Smooth muscle cell (in vitro differentiated cells): ENCODE measurements around the gene RIMS1. TPM values are rescaled to one million over a fixed set of nuclear protein-coding genes. Genes with fewer than 3 reads are reported as not detected.

Experiments used
- DNase-seq: peaks from one replicate; lab custom pipeline; 2025; ENCODE audit not compliant: unreplicated experiment; lab: John Stamatoyannopoulos, UW
- H2AFZ ChIP-seq: fragments of 200-600 bp; sonication (generic); 2 replicates; pipeline ENCODE4 v1.6.0; 2016; ENCODE audit warnings: antibody characterized with exemption, low read depth, mild to moderate bottlenecking
- H3F3A ChIP-seq: fragments of 200-600 bp; sonication (generic); 2 replicates; pipeline ENCODE4 v1.6.0; 2017; ENCODE audit warnings: antibody characterized with exemption, low read depth
- H3K27ac ChIP-seq: fragments of 200-600 bp; sonication (generic); 2 replicates; pipeline ENCODE4 v1.5.1; 2016; ENCODE audit warnings: low read depth, mild to moderate bottlenecking
- H3K27me3 ChIP-seq: fragments of 200-600 bp; sonication (generic); 2 replicates; pipeline ENCODE4 v1.6.1; 2016; ENCODE audit warnings: low read depth, mild to moderate bottlenecking
- H3K36me3 ChIP-seq: fragments of 200-600 bp; sonication (generic); 2 replicates; pipeline ENCODE4 v1.5.1; 2016; ENCODE audit warnings: low read depth
- H3K4me1 ChIP-seq: fragments of 200-600 bp; sonication (generic); 2 replicates; pipeline ENCODE4 v1.5.1; 2016; ENCODE audit warnings: low read depth
- H3K4me2 ChIP-seq: fragments of 200-600 bp; sonication (generic); 2 replicates; pipeline ENCODE4 v1.6.0; 2016; ENCODE audit warnings: mild to moderate bottlenecking
- H3K4me3 ChIP-seq: fragments of 200-600 bp; sonication (generic); 2 replicates; pipeline ENCODE4 v1.5.1; 2016; ENCODE audit warnings: mild to moderate bottlenecking
- H3K79me2 ChIP-seq: fragments of 200-600 bp; sonication (generic); 2 replicates; pipeline ENCODE4 v1.6.0; 2016; ENCODE audit warnings: low read depth, mild to moderate bottlenecking
- H3K9ac ChIP-seq: fragments of 200-600 bp; sonication (generic); 2 replicates; pipeline ENCODE4 v1.6.0; 2016; ENCODE audit warnings: low read depth
- H3K9me3 ChIP-seq: fragments of 200-600 bp; sonication (generic); replicated peaks from 2 replicates; pipeline ENCODE4 v1.5.1; 2016; ENCODE audit warnings: low read depth
- H4K20me1 ChIP-seq: fragments of 200-600 bp; sonication (generic); 2 replicates; pipeline ENCODE4 v1.6.0; 2016; ENCODE audit warnings: low read depth
- CTCF ChIP-seq: fragments of 200-600 bp; sonication (generic); IDR thresholded peaks from 2 replicates; pipeline ENCODE4 v1.5.1; 2017; ENCODE audit warnings: borderline replicate concordance, mild to moderate bottlenecking, antibody characterized with exemption; ENCODE audit not compliant: insufficient read depth, poor library complexity, severe bottlenecking
- WGBS: methylation state at CpG from one replicate; pipeline ENCODE4 v1.1.7; 2016; ENCODE audit warnings: low lambda C conversion rate; 5-methylcytosine and 5-hydroxymethylcytosine counted together
- polyA plus RNA-seq: library from polyadenylated mRNA; unstranded; fragments of >200 nt; fragmentation: Nextera tagmentation; extraction: Ambion mirVana; gene quantifications from 2 replicates; pipeline ENCODE4 v1.2.1, GENCODE V29; 2016
- total RNA-seq: library from RNA; depleted of rRNA; stranded (reverse); fragments of >200 nt; gene quantifications from 2 replicates; pipeline ENCODE4 v1.2.3, GENCODE V29; 2014

RIMS1 gene
- total and polyA plus RNA-seq, 2 experiments from 2014 or later = 0.73 to 2.2 TPM

GRCh38 chr6:71900642-71901041 is 14.3 kb downstream of the RIMS1 start:
- no peak for TF ChIP-seq CTCF
- Histone ChIP-seq H3K27me3 (no peaks in the 10 kb centered on the region), H3K27ac (no peak overlapping the region), H3K4me3 (no peak overlapping the region), H3K4me2 (no peak overlapping the region), H3K36me3 (no peaks in the 10 kb centered on the region), H3K79me2 (no peaks in the 10 kb centered on the region), H3K9ac (no peak overlapping the region), H3K4me1 (no peaks in the 10 kb centered on the region), H3K9me3 (no peaks in the 10 kb centered on the region), H2AFZ (no peak overlapping the region), H4K20me1 (no peaks in the 10 kb centered on the region), H3F3A (no peaks in the 10 kb centered on the region)
- WGBS = 56% methylated on average over 1 of the region's 1 CpG
- DNase-seq = no peak

- Histone ChIP-seq H3K9ac (no peak overlapping the region), H3K27me3 (no peaks in the 10 kb centered on the region), H4K20me1 (no peaks in the 10 kb centered on the region), H3F3A (no peaks in the 10 kb centered on the region), H3K36me3 (no peaks in the 10 kb centered on the region), H3K4me1 (no peaks in the 10 kb centered on the region), H3K4me2 (no peak overlapping the region), H3K9me3 (no peaks in the 10 kb centered on the region), H3K27ac (no peak overlapping the region), H3K79me2 (no peaks in the 10 kb centered on the region), H3K4me3 (no peak overlapping the region), H2AFZ (no peak overlapping the region)
- DNase-seq = no peak
- TF ChIP-seq CTCF = no peak
Measured at GRCh38 chr6:71902261-71902660, 15.9 kb downstream of the RIMS1 start.

- H3F3A ChIP-seq = no peaks in the 10 kb centered on the region
Measured at GRCh38 chr6:71906813-71907212, 20.5 kb downstream of the RIMS1 start.

More at GRCh38 chr6:71906813-71907212, 20.5 kb downstream of the RIMS1 start:
- Histone ChIP-seq H3K9ac (no peak overlapping the region), H3K27me3 (no peaks in the 10 kb centered on the region), H3K4me3 (no peak overlapping the region), H2AFZ (no peak overlapping the region), H3K79me2 (no peaks in the 10 kb centered on the region), H3K36me3 (no peaks in the 10 kb centered on the region), H3K4me1 (no peaks in the 10 kb centered on the region), H3K27ac (no peak overlapping the region), H4K20me1 (no peaks in the 10 kb centered on the region), H3K4me2 (no peak overlapping the region), H3K9me3 (no peaks in the 10 kb centered on the region)
- DNase-seq = no peak
- no peak for TF ChIP-seq CTCF
